HepG2 (cell line): Measurements from ENCODE around the gene TP73.

Source experiments
- NFRKB ChIP-seq: fragments of 450-650 bp; IDR thresholded peaks from 2 replicates; pipeline ENCODE4 v1.6.1; 2017
- PHF8 ChIP-seq: sonication (generic); formaldehyde crosslinking; IDR thresholded peaks from 2 replicates; pipeline ENCODE4 v1.5.0; 2020; ENCODE audit warnings: missing genetic modification reagents
- POLR2AphosphoS2 ChIP-seq: IDR thresholded peaks from 2 replicates; pipeline ENCODE4 v1.6.1; 2011; ENCODE audit warnings: low read depth, low read length, improper control_type of control experiment
- SUZ12 ChIP-seq: fragments of 150-350 bp; IDR thresholded peaks from 2 replicates; pipeline ENCODE4 v1.6.1; 2014; ENCODE audit warnings: low read depth, low read length
- TEAD2 ChIP-seq: sonication (generic); formaldehyde crosslinking; IDR thresholded peaks from 2 replicates; pipeline ENCODE4 v1.9.0; 2021; ENCODE audit warnings: missing genetic modification reagents
- TP53 ChIP-seq: sonication (generic); formaldehyde crosslinking; conservative IDR thresholded peaks from 2 replicates; pipeline ENCODE4 v1.4.0; 2020; ENCODE audit warnings: missing genetic modification reagents
- YY1 ChIP-seq: IDR thresholded peaks from 2 replicates; pipeline ENCODE4 v1.6.1; 2011; ENCODE audit warnings: low read length, low read depth, moderate library complexity, mild to moderate bottlenecking; ENCODE audit not compliant: insufficient read depth, insufficient replicate concordance
- ZNF577 ChIP-seq: sonication (generic); formaldehyde crosslinking; IDR thresholded peaks from 2 replicates; pipeline ENCODE4 v1.4.0; 2020; ENCODE audit warnings: mild to moderate bottlenecking, low read depth, missing genetic modification reagents, borderline replicate concordance
- TF ChIP-seq, protein P1 (sequence below): sonication (generic); formaldehyde crosslinking; IDR thresholded peaks from 2 replicates; pipeline ENCODE4 v1.5.0; 2020; ENCODE audit warnings: mild to moderate bottlenecking, missing genetic modification reagents, moderate library complexity

GRCh38 chr1:3774276-3774945, 122.1 kb downstream of the TP73 start:
- TF ChIP-seq ZNF577 (CRISPR knock-in tag) (no peak), SUZ12 (no peak), PHF8 (CRISPR knock-in tag) (no peak), TEAD2 (CRISPR knock-in tag) (no peak), POLR2AphosphoS2 (no peak), NFRKB (no peak), TP53 (CRISPR knock-in tag) (no peak), YY1 (no peak)
- TF ChIP-seq, protein P1, sequence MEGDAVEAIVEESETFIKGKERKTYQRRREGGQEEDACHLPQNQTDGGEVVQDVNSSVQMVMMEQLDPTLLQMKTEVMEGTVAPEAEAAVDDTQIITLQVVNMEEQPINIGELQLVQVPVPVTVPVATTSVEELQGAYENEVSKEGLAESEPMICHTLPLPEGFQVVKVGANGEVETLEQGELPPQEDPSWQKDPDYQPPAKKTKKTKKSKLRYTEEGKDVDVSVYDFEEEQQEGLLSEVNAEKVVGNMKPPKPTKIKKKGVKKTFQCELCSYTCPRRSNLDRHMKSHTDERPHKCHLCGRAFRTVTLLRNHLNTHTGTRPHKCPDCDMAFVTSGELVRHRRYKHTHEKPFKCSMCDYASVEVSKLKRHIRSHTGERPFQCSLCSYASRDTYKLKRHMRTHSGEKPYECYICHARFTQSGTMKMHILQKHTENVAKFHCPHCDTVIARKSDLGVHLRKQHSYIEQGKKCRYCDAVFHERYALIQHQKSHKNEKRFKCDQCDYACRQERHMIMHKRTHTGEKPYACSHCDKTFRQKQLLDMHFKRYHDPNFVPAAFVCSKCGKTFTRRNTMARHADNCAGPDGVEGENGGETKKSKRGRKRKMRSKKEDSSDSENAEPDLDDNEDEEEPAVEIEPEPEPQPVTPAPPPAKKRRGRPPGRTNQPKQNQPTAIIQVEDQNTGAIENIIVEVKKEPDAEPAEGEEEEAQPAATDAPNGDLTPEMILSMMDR (CRISPR knock-in tag): no peak
